ENCODE measurements around the gene TEX10.

Gene TEX10

GRCh38 chr9:100285080-100285479, 67.7 kb downstream of the TEX10 start:
- no peak for DNase-seq (ENCODE audit: low read depth)
- no peak for TF ChIP-seq CTCF (IDR thresholded peaks at IDR 0.05; ENCODE audit: low read depth, low read length, missing control alignments)
- H3K4me3 ChIP-seq (ENCODE audit: low read depth, low read length): no peak overlapping the region
- in situ Hi-C loops (cut with HindIII; ENCODE audit: low sequenced_read_pairs): no loop called here

GRCh38 chr9:100284247-100284646, 68.5 kb downstream of the TEX10 start:
- no peak for DNase-seq (ENCODE audit: low read depth)
- no peak overlapping the region for H3K4me3 ChIP-seq (ENCODE audit: low read depth, low read length)
- in situ Hi-C loops (cut with HindIII; ENCODE audit: low sequenced_read_pairs): no loop called here
- TF ChIP-seq CTCF (IDR thresholded peaks at IDR 0.05; ENCODE audit: low read depth, low read length, missing control alignments): no peak

GRCh38 chr9:100282388-100282719, 70.4 kb downstream of the TEX10 start:
- in situ Hi-C loops (cut with HindIII; ENCODE audit: low sequenced_read_pairs): no loop called here
- no peak for TF ChIP-seq CTCF (IDR thresholded peaks at IDR 0.05; ENCODE audit: low read depth, low read length, missing control alignments)

GRCh38 chr9:100281676-100282387, 70.9 kb downstream of the TEX10 start:
- no peak for TF ChIP-seq CTCF (IDR thresholded peaks at IDR 0.05; ENCODE audit: low read depth, low read length, missing control alignments)
- no peak overlapping the region for H3K4me3 ChIP-seq (ENCODE audit: low read depth, low read length)
- DNase-seq (ENCODE audit: low read depth): no peak
- in situ Hi-C loops (cut with HindIII; ENCODE audit: low sequenced_read_pairs): no loop called here

More at GRCh38 chr9:100282388-100282719, 70.4 kb downstream of the TEX10 start:
- no peak overlapping the region for H3K4me3 ChIP-seq (ENCODE audit: low read depth, low read length)
- DNase-seq (ENCODE audit: low read depth): no peak

- DNase-seq (ENCODE audit: low read depth): no peak
- H3K4me3 ChIP-seq (ENCODE audit: low read depth, low read length): no peak overlapping the region
- in situ Hi-C loops (cut with HindIII; ENCODE audit: low sequenced_read_pairs): no loop called here
- no peak for TF ChIP-seq CTCF (IDR thresholded peaks at IDR 0.05; ENCODE audit: low read depth, low read length, missing control alignments)
These were observed 71.7 kb downstream of the TEX10 start for GRCh38 chr9:100281066-100281465.

GRCh38 chr9:100277166-100277979, 75.4 kb downstream of the TEX10 start:
- in situ Hi-C loops (cut with HindIII; ENCODE audit: low sequenced_read_pairs): no loop called here
- H3K4me3 ChIP-seq (ENCODE audit: low read depth, low read length): no peak overlapping the region
- DNase-seq (ENCODE audit: low read depth): no peak
- no peak for TF ChIP-seq CTCF (IDR thresholded peaks at IDR 0.05; ENCODE audit: low read depth, low read length, missing control alignments)
